Measurements from ENCODE around the gene PARP11.
A peak's percentile ranks its signal among the peaks of the same experiment; 100 is the strongest.

PARP11 gene

GRCh38 chr12:3761116-3761735, 112.0 kb downstream of the PARP11 start:
- DNase-seq: peak; percentile 21

DNA sequence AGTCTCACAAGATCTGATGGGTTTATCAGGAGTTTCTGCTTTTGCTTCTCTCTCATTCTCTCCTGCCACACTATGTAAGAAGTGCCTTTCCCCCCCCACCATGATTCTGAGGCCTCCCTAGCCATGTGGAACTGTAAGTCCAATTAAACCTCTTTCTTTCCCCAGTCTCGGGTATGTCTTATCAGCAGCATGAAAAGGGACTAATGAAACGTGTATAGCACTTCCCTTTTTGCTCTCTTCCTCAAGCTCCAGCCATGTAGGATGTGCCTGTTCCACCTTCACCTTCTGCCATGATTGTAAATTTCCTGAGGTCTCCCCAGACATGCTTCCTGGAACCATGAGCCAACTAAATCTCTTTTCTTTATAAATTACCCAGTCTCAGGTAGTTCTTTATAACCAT, 113.3 kb downstream of the PARP11 start:
- no peak for DNase-seq
